DND-41 (cell line): Measurements from ENCODE around the gene MORN1.

Experiments
- ATAC-seq: fragments of 200-7000 bp; cut with Tn5 transposase; 3 replicates; pipeline ENCODE4 v1.9.1; 2021; ENCODE audit warnings: low read depth; ENCODE audit not compliant: insufficient read depth
- DNase-seq: peaks from one replicate; pipeline ENCODE4 v3.0.0-alpha.2; 2020
- H2AFZ ChIP-seq: 2 replicates; pipeline ENCODE4 v1.6.0; 2012; ENCODE audit warnings: low read depth, low read length
- H3K27ac ChIP-seq: 2 replicates; pipeline ENCODE4 v1.5.1; 2012; ENCODE audit warnings: low read length, inconsistent platforms
- H3K27me3 ChIP-seq: fragments of 200-600 bp; sonication (generic); 2 replicates; pipeline ENCODE4 v1.6.0; 2012; ENCODE audit warnings: low read length, mild to moderate bottlenecking, inconsistent platforms; ENCODE audit not compliant: insufficient read depth, poor library complexity
- H3K36me3 ChIP-seq: 2 replicates; pipeline ENCODE4 v1.5.1; 2012; ENCODE audit warnings: low read length, inconsistent platforms; ENCODE audit not compliant: insufficient read depth
- H3K4me1 ChIP-seq: 2 replicates; pipeline ENCODE4 v1.5.1; 2012; ENCODE audit warnings: mild to moderate bottlenecking, low read length; ENCODE audit not compliant: insufficient read depth
- H3K4me2 ChIP-seq: 2 replicates; pipeline ENCODE4 v1.6.0; 2012; ENCODE audit warnings: mild to moderate bottlenecking, moderate library complexity, low read length, inconsistent platforms; ENCODE audit not compliant: insufficient read depth
- H3K4me3 ChIP-seq, 2 experiments: fragments of 200-600 bp in 1 of 2; shearing (Covaris generic) in 1 of 2; 2 replicates each; pipeline ENCODE4 v1.5.1; 2012 to 2016; ENCODE audit warnings: inconsistent platforms in 2 of 2, low read length in 2 of 2, mild to moderate bottlenecking in 2 of 2, low read depth in 1 of 2, moderate library complexity in 1 of 2
- H3K79me2 ChIP-seq: 2 replicates; pipeline ENCODE4 v1.6.0; 2012; ENCODE audit warnings: low read length, inconsistent platforms; ENCODE audit not compliant: insufficient read depth
- H3K9ac ChIP-seq: 2 replicates; pipeline ENCODE4 v1.6.0; 2012; ENCODE audit warnings: low read depth, mild to moderate bottlenecking, inconsistent platforms, low read length, moderate library complexity
- H3K9me3 ChIP-seq: 2 replicates; pipeline ENCODE4 v1.5.1; 2012; ENCODE audit warnings: low read length, moderate library complexity, mild to moderate bottlenecking, inconsistent platforms; ENCODE audit not compliant: insufficient read depth, severe bottlenecking
- H4K20me1 ChIP-seq: 2 replicates; pipeline ENCODE4 v1.6.0; 2012; ENCODE audit warnings: low read length; ENCODE audit not compliant: insufficient read depth
- CTCF ChIP-seq: IDR thresholded peaks from 2 replicates; pipeline ENCODE4 v1.5.1; 2012; ENCODE audit warnings: borderline replicate concordance, low read length, moderate library complexity, mild to moderate bottlenecking; ENCODE audit not compliant: poor library complexity, severe bottlenecking; ENCODE audit errors: extremely low read depth
- EZH2 ChIP-seq: IDR thresholded peaks from 3 replicates; pipeline ENCODE4 v1.6.1; 2012; ENCODE audit warnings: borderline replicate concordance, low read depth, mild to moderate bottlenecking, moderate library complexity, low read length, inconsistent platforms; ENCODE audit not compliant: severe bottlenecking

The MORN1 gene

GRCh38 chr1:2352341-2352896 lies 38.9 kb downstream of the MORN1 start:
- no peak for DNase-seq
- no peak overlapping the region for H3K4me2 ChIP-seq
- H4K20me1 ChIP-seq: no peaks in the 10 kb centered on the region; the same call in 1 of the 2 replicates
- no peak overlapping the region for H2AFZ ChIP-seq
- no peaks in the 10 kb centered on the region for H3K36me3 ChIP-seq
- H3K27ac ChIP-seq: no peak overlapping the region
- no peaks in the 10 kb centered on the region for H3K9me3 ChIP-seq
- H3K4me1 ChIP-seq: no peaks in the 10 kb centered on the region
- no peak for ATAC-seq
- H3K9ac ChIP-seq: no peak overlapping the region
- TF ChIP-seq CTCF: no peak
- no peaks in the 10 kb centered on the region for H3K79me2 ChIP-seq
- no peak overlapping the region for H3K4me3 ChIP-seq
- no peaks in the 10 kb centered on the region for H3K27me3 ChIP-seq

- H3K9ac ChIP-seq: no peak overlapping the region
- no peaks in the 10 kb centered on the region for H3K79me2 ChIP-seq
- no peak overlapping the region for H3K27ac ChIP-seq
- no peak overlapping the region for H3K4me2 ChIP-seq
- H2AFZ ChIP-seq: no peak overlapping the region
- no peaks in the 10 kb centered on the region for H3K4me1 ChIP-seq
- ATAC-seq (no peak), DNase-seq (no peak)
- H3K36me3 ChIP-seq: no peaks in the 10 kb centered on the region
- no peaks in the 10 kb centered on the region for H3K27me3 ChIP-seq
- H3K4me3 ChIP-seq: no peak overlapping the region
- no peak for TF ChIP-seq CTCF
- TF ChIP-seq EZH2: no peak
- no peaks in the 10 kb centered on the region for H3K9me3 ChIP-seq
- no peaks in the 10 kb centered on the region; the same call in 1 of the 2 replicates for H4K20me1 ChIP-seq
These were observed 39.6 kb downstream of the MORN1 start for GRCh38 chr1:2351723-2352122.

GRCh38 chr1:2350911-2351655 lies 40.3 kb downstream of the MORN1 start:
- H3K79me2 ChIP-seq: no peaks in the 10 kb centered on the region
- no peaks in the 10 kb centered on the region for H3K9me3 ChIP-seq
- H4K20me1 ChIP-seq: no peaks in the 10 kb centered on the region; the same call in 1 of the 2 replicates
- no peak overlapping the region for H3K4me3 ChIP-seq
- no peaks in the 10 kb centered on the region for H3K4me1 ChIP-seq
- no peak overlapping the region for H3K4me2 ChIP-seq
- DNase-seq (no peak), ATAC-seq (no peak)
- H3K27me3 ChIP-seq: no peaks in the 10 kb centered on the region
- no peak overlapping the region for H3K27ac ChIP-seq
- TF ChIP-seq CTCF (no peak), EZH2 (no peak)
- no peak overlapping the region for H3K9ac ChIP-seq
- H3K36me3 ChIP-seq: no peaks in the 10 kb centered on the region
- H2AFZ ChIP-seq: no peak overlapping the region
